B cell (primary cell): ENCODE data around the gene CCT6B. TPM values are rescaled to one million over a fixed set of nuclear protein-coding genes. Genes with fewer than 3 reads are reported as not detected.

Source experiments
- ATAC-seq: fragments of 200-7000 bp; cut with Tn5 transposase; one replicate; pipeline ENCODE4 v1.10.0; 2021; ENCODE audit warnings: low read depth, mild to moderate bottlenecking, moderate number of reproducible peaks, moderate library complexity
- CTCF ChIA-PET: fragments of 350-600 bp; sonication (Branson Sonifier 250); formaldehyde crosslinking; loops from one replicate; lab custom pipeline; 2021; ENCODE audit warnings: antibody characterized with exemption, inconsistent platforms; lab: Charles Lee
- POLR2A ChIA-PET: fragments of 350-600 bp; sonication (Branson Sonifier 250); formaldehyde crosslinking; loops from one replicate; lab custom pipeline; 2021; ENCODE audit warnings: antibody characterized with exemption; lab: Charles Lee
- DNase-seq: peaks from one replicate; pipeline ENCODE4 v3.0.0; 2013
- H2AFZ ChIP-seq: 2 replicates; pipeline ENCODE4 v1.6.1; 2012; ENCODE audit warnings: mild to moderate bottlenecking, low read depth, low read length; ENCODE audit not compliant: insufficient read depth, poor library complexity, severe bottlenecking
- H3K27ac ChIP-seq, 2 donors: 1 replicate in 1 of 2; 2 replicates in 1 of 2; pipeline ENCODE4 v1.5.1; 2012 to 2013; ENCODE audit warnings: low read length in 2 of 2, mild to moderate bottlenecking in 2 of 2, moderate library complexity in 1 of 2
- H3K27me3 ChIP-seq, 4 experiments: fragments of 200-600 bp in 1 of 4; sonication (generic) in 1 of 4; replicated peaks in 1 of 4; 1 replicate in 2 of 4; 2 replicates in 2 of 4; pipeline versions ENCODE4 v1.6.1 to v1.7.0; 2013 to 2016; ENCODE audit warnings: low read length in 3 of 4, mild to moderate bottlenecking in 2 of 4, mixed read lengths in 1 of 4, moderate library complexity in 1 of 4; ENCODE audit not compliant: insufficient read depth in 4 of 4, control insufficient read depth in 3 of 4; ENCODE audit errors: control extremely low read depth in 1 of 4
- H3K36me3 ChIP-seq, 2 experiments: replicated peaks in 1 of 2; 1 replicate in 1 of 2; 2 replicates in 1 of 2; pipeline versions ENCODE4 v1.6.1 to v1.7.1; 2013; ENCODE audit warnings: low read length in 1 of 2; ENCODE audit not compliant: insufficient read depth in 2 of 2, control insufficient read depth in 1 of 2; ENCODE audit errors: control extremely low read depth in 1 of 2, extremely low read depth in 1 of 2
- H3K4me1 ChIP-seq, 2 donors: fragments of 200-600 bp in 1 of 2; sonication (generic) in 1 of 2; 1 replicate in 1 of 2; 2 replicates in 1 of 2; pipeline versions ENCODE4 v1.5.1 to v1.6.1; 2013 to 2017; ENCODE audit warnings: low read length in 2 of 2; ENCODE audit not compliant: control insufficient read depth in 2 of 2, insufficient read depth in 2 of 2
- H3K4me2 ChIP-seq: replicated peaks from 2 replicates; pipeline ENCODE3; 2012; ENCODE audit warnings: mild to moderate bottlenecking, low read depth, low read length; ENCODE audit not compliant: poor library complexity, severe bottlenecking
- H3K4me3 ChIP-seq, 5 experiments: fragments of 200-600 bp in 1 of 5; sonication (generic) in 1 of 5; 1 replicate in 3 of 5; 2 replicates in 2 of 5; pipeline versions ENCODE4 v1.5.1 to v1.7.0; 2011 to 2016; ENCODE audit warnings: low read length in 4 of 5, mild to moderate bottlenecking in 4 of 5, low read depth in 2 of 5, control low read depth in 1 of 5, moderate library complexity in 1 of 5; ENCODE audit not compliant: insufficient read depth in 1 of 5; ENCODE audit errors: control extremely low read depth in 1 of 5, extremely low read depth in 1 of 5
- H3K79me2 ChIP-seq: fragments of 200-600 bp; sonication (generic); one replicate; pipeline ENCODE4 v1.6.0; 2016; ENCODE audit warnings: low read length; ENCODE audit not compliant: control insufficient read depth, insufficient read depth
- H3K9ac ChIP-seq: fragments of 200-600 bp; sonication (generic); 2 replicates; pipeline ENCODE4 v1.6.1; 2017; ENCODE audit warnings: mild to moderate bottlenecking, low read length, moderate library complexity
- H3K9me3 ChIP-seq, 3 donors: one replicate each; pipeline versions ENCODE4 v1.6.1 to v1.7.1; 2013; ENCODE audit warnings: low read length in 2 of 3; ENCODE audit not compliant: control insufficient read depth in 2 of 3, insufficient read depth in 1 of 3; ENCODE audit errors: control extremely low read depth in 1 of 3
- H4K20me1 ChIP-seq: 2 replicates; pipeline ENCODE4 v1.6.0; 2012; ENCODE audit warnings: mild to moderate bottlenecking, low read length; ENCODE audit not compliant: insufficient read depth, control insufficient read depth, poor library complexity, severe bottlenecking
- H3K27ac Mint-ChIP-seq: one replicate; pipeline ENCODE4 v1.8.0; 2021; ENCODE audit warnings: mixed read lengths
- H3K27me3 Mint-ChIP-seq: one replicate; pipeline ENCODE4 v1.8.0; 2021; ENCODE audit warnings: mixed read lengths
- H3K4me1 Mint-ChIP-seq: one replicate; pipeline ENCODE4 v1.8.0; 2021; ENCODE audit warnings: mixed read lengths
- H3K4me3 Mint-ChIP-seq: one replicate; pipeline ENCODE4 v1.8.0; 2021; ENCODE audit warnings: mixed read lengths
- H3K9me3 Mint-ChIP-seq: one replicate; pipeline ENCODE4 v1.8.0; 2022; ENCODE audit warnings: mixed read lengths; ENCODE audit not compliant: insufficient read depth
- CTCF ChIP-seq: fragments of 200-600 bp; IDR thresholded peaks from one replicate; pipeline ENCODE4 v1.8.0; 2022; ENCODE audit warnings: antibody characterized with exemption, mild to moderate bottlenecking
- EZH2 ChIP-seq: IDR thresholded peaks from 2 replicates; pipeline ENCODE4 v1.6.1; 2012; ENCODE audit warnings: borderline replicate concordance, low read depth, mild to moderate bottlenecking, moderate library complexity, low read length; ENCODE audit not compliant: insufficient read depth, poor library complexity, severe bottlenecking
- WGBS: methylation state at CpG from one replicate; pipeline ENCODE4 v1.1.5; 2013; ENCODE audit warnings: missing lambda C conversion rate; ENCODE audit not compliant: insufficient coverage; 5-methylcytosine and 5-hydroxymethylcytosine counted together
- intact Hi-C: fragments of 100-400 bp; cut with micrococcal nuclease; formaldehyde crosslinking; loops from one replicate; pipeline ENCODE4 v1.10.0; 2022
- polyA plus RNA-seq: library from polyadenylated mRNA; depleted of rRNA; stranded (reverse); fragments of >200 nt; gene quantifications from 2 replicates; pipeline ENCODE4 v1.2.3, GENCODE V29; 2012
- total RNA-seq, 2 donors: library from RNA; stranded (reverse); fragments of 120-200 nt in 1 of 2; gene quantifications; 1 replicate in 1 of 2; 2 replicates in 1 of 2; pipeline versions ENCODE4 v1.2.3 to v1.2.4, GENCODE V29; 2013 to 2022

CCT6B gene
- total and polyA plus RNA-seq, 2 donors (not counting 1 experiment from before 2014, with no cell fraction given): 0.82 to 2.6 TPM

- H3K9me3 Mint-ChIP-seq: no peaks in the 10 kb centered on the region
- ChIA-PET CTCF (no interaction called here), POLR2A (no interaction called here)
Observed at GRCh38 chr17:34930283-34930682, 31.0 kb downstream of the CCT6B start.

GRCh38 chr17:34926661-34927060, 34.6 kb downstream of the CCT6B start:
- no CpG with 5 or more reads among the region's 3 CpGs for WGBS
- Mint-ChIP-seq H3K4me3 (no peak overlapping the region), H3K9me3 (no peaks in the 10 kb centered on the region), H3K4me1 (no peaks in the 10 kb centered on the region), H3K27me3 (no peaks in the 10 kb centered on the region), H3K27ac (no peak overlapping the region)
- no peak overlapping the region for H3K4me3 ChIP-seq
- POLR2A ChIA-PET: no interaction called here
- H3K9ac ChIP-seq: no peak overlapping the region
- H2AFZ ChIP-seq: no peak overlapping the region
- H3K27me3 ChIP-seq: no peaks in the 10 kb centered on the region
- H3K36me3 ChIP-seq: no peaks in the 10 kb centered on the region
- no peaks in the 10 kb centered on the region for H3K79me2 ChIP-seq
- H3K9me3 ChIP-seq: no peaks in the 10 kb centered on the region
- no peak for ATAC-seq
- no peaks in the 10 kb centered on the region for H3K4me1 ChIP-seq
- CTCF ChIA-PET: no interaction called here
- intact Hi-C loops: no loop called here
- no peak overlapping the region for H3K27ac ChIP-seq
- no peak for DNase-seq
- no peaks in the 10 kb centered on the region for H4K20me1 ChIP-seq
- no peak overlapping the region for H3K4me2 ChIP-seq
- no peak for TF ChIP-seq EZH2
- TF ChIP-seq CTCF: no peak

More at GRCh38 chr17:34930283-34930682, 31.0 kb downstream of the CCT6B start:
- Histone ChIP-seq H3K4me1 (no peaks in the 10 kb centered on the region), H3K27me3 (no peaks in the 10 kb centered on the region), H3K27ac (no peak overlapping the region), H2AFZ (no peak overlapping the region), H3K79me2 (no peaks in the 10 kb centered on the region), H4K20me1 (no peaks in the 10 kb centered on the region), H3K9me3 (no peaks in the 10 kb centered on the region), H3K4me2 (no peak overlapping the region), H3K4me3 (no peak overlapping the region), H3K36me3 (no peaks in the 10 kb centered on the region), H3K9ac (no peak overlapping the region)
- Mint-ChIP-seq H3K4me3 (no peak overlapping the region), H3K4me1 (no peaks in the 10 kb centered on the region), H3K27me3 (peaks cover 3% of the 10 kb centered on the region), H3K27ac (no peak overlapping the region)
- no peak for DNase-seq
- intact Hi-C loops: no loop called here
- no peak for TF ChIP-seq CTCF
- no peak for TF ChIP-seq EZH2
- ATAC-seq: no peak
